H1 (cell line): ENCODE data around the gene NOL12. TPM values are rescaled to one million over a fixed set of nuclear protein-coding genes. Genes with fewer than 3 reads are reported as not detected.

Experiments
- BACH1 ChIP-seq: IDR thresholded peaks from 2 replicates; pipeline ENCODE4 v1.6.1; 2012; ENCODE audit warnings: low read length, improper control_type of control experiment
- CBX5 ChIP-seq: fragments of 300-800, 300-1000 bp; sonication (generic); IDR thresholded peaks from 2 replicates; pipeline ENCODE4 v1.7.1; 2016; ENCODE audit warnings: antibody characterized with exemption, low read length, low read depth
- CREB1 ChIP-seq: IDR thresholded peaks from 2 replicates; pipeline ENCODE4 v1.6.1; 2012; ENCODE audit warnings: inconsistent platforms
- HDAC2 ChIP-seq, 2 experiments: fragments of 300-600 bp in 1 of 2; sonication (generic) in 1 of 2; IDR thresholded peaks; 2 replicates each; pipeline ENCODE4 v1.6.1; 2011 to 2012; ENCODE audit warnings: low read depth in 2 of 2, low read length in 2 of 2, mild to moderate bottlenecking in 2 of 2, moderate library complexity in 2 of 2, borderline replicate concordance in 1 of 2, inconsistent platforms in 1 of 2
- JUND ChIP-seq: IDR thresholded peaks from 2 replicates; pipeline ENCODE4 v1.6.1; 2011; ENCODE audit warnings: mild to moderate bottlenecking, improper control_type of control experiment, low read length
- NANOG ChIP-seq: IDR thresholded peaks from 2 replicates; pipeline ENCODE4 v1.6.1; 2011; ENCODE audit warnings: low read length, low read depth, mild to moderate bottlenecking, inconsistent platforms; ENCODE audit not compliant: insufficient read depth, poor library complexity, severe bottlenecking
- POLR2A ChIP-seq, 2 experiments: IDR thresholded peaks; 1 replicate in 1 of 2; 2 replicates in 1 of 2; pipeline ENCODE4 v1.6.1; 2011; ENCODE audit warnings: low read depth in 2 of 2, low read length in 2 of 2, mild to moderate bottlenecking in 2 of 2; ENCODE audit errors: control extremely low read depth in 1 of 2
- POLR2AphosphoS5 ChIP-seq: IDR thresholded peaks from 2 replicates; pipeline ENCODE4 v1.6.1; 2011; ENCODE audit warnings: low read depth, low read length
- RAD21 ChIP-seq, 2 experiments: IDR thresholded peaks in 1 of 2; conservative IDR thresholded peaks in 1 of 2; 2 replicates each; pipeline ENCODE4 v1.6.1; 2011; ENCODE audit warnings: low read depth in 2 of 2, low read length in 2 of 2, improper control_type of control experiment in 1 of 2, inconsistent platforms in 1 of 2, mild to moderate bottlenecking in 1 of 2, moderate library complexity in 1 of 2
- SIN3A ChIP-seq, 2 experiments: IDR thresholded peaks in 1 of 2; conservative IDR thresholded peaks in 1 of 2; 2 replicates each; pipeline ENCODE4 v1.6.1; 2011 to 2012; ENCODE audit warnings: low read length in 2 of 2, improper control_type of control experiment in 1 of 2, low read depth in 1 of 2, mild to moderate bottlenecking in 1 of 2
- SP1 ChIP-seq: IDR thresholded peaks from 2 replicates; pipeline ENCODE4 v1.6.1; 2011; ENCODE audit warnings: low read depth, low read length
- SUZ12 ChIP-seq: fragments of 200-600 bp; sonication (generic); IDR thresholded peaks from 2 replicates; pipeline ENCODE4 v1.6.1; 2012; ENCODE audit warnings: mild to moderate bottlenecking, inconsistent platforms, low read length, moderate library complexity, mixed read lengths
- TAF1 ChIP-seq: IDR thresholded peaks from 2 replicates; pipeline ENCODE4 v1.6.1; 2011; ENCODE audit warnings: mild to moderate bottlenecking, low read depth, low read length
- TAF7 ChIP-seq: optimal IDR thresholded peaks from 2 replicates; pipeline ENCODE3; 2011; ENCODE audit warnings: low read depth, mild to moderate bottlenecking, inconsistent platforms, low read length, moderate library complexity, borderline replicate concordance
- TBP ChIP-seq: IDR thresholded peaks from 2 replicates; pipeline ENCODE4 v1.6.1; 2011; ENCODE audit warnings: low read depth, low read length, improper control_type of control experiment
- TEAD4 ChIP-seq: IDR thresholded peaks from 2 replicates; pipeline ENCODE4 v1.6.1; 2012; ENCODE audit warnings: low read depth, low read length, inconsistent platforms, mixed read lengths
- YY1 ChIP-seq: IDR thresholded peaks from 2 replicates; pipeline ENCODE4 v1.6.1; 2011; ENCODE audit warnings: low read depth, mild to moderate bottlenecking, low read length
- polyA plus RNA-seq, 7 experiments: library from polyadenylated mRNA; depleted of rRNA in 3 of 7; stranded (reverse) in 5 of 7; unstranded in 2 of 7; fragments of >200 nt in 5 of 7; fragments of 200-250 nt in 2 of 7; gene quantifications; 1 replicate in 5 of 7; 2 replicates in 1 of 7; 4 replicates in 1 of 7; pipeline versions ENCODE4 v1.2.1 to v1.2.3, GENCODE V29; 2011 to 2013; ENCODE audit warnings: missing spikeins in 2 of 7, mixed read lengths in 2 of 7
- total RNA-seq: library from RNA; stranded (reverse); fragmentation: NEBNext Ultra II Directional; extraction: Animal tissue kit (Norgen Biotek cat#: 25700); gene quantifications from 2 replicates; pipeline ENCODE4 v1.2.1, GENCODE V29; 2021
- TF ChIP-seq, protein P1 (sequence below): IDR thresholded peaks from 2 replicates; pipeline ENCODE4 v1.6.1; 2012; ENCODE audit warnings: inconsistent platforms
- TF ChIP-seq, protein P2 (sequence below), 3 experiments: IDR thresholded peaks; 1 replicate in 2 of 3; 2 replicates in 1 of 3; pipeline versions ENCODE4 v1.5.1 to v1.6.1; 2011; ENCODE audit warnings: low read length in 3 of 3, mild to moderate bottlenecking in 3 of 3, inconsistent platforms in 2 of 3, low read depth in 1 of 3, moderate library complexity in 1 of 3; ENCODE audit not compliant: insufficient read depth in 1 of 3; ENCODE audit errors: control extremely low read depth in 1 of 3

The NOL12 gene
- total and polyA plus RNA-seq, 2 of the 8 experiments (the other 6 are each of a cell fraction or from before 2014, with no cell fraction given) = 25.3 to 28.3 TPM

- TF ChIP-seq BACH1 (peak; percentile 47), HDAC2 (IDR thresholded peaks at IDR 0.05; ENCODE audit: borderline replicate concordance in 1 of 2, low read depth in 2 of 2, low read length in 2 of 2) (peak; percentile 23 to 46; a peak in 1 of 4 replicates), SP1 (peak; percentile 68; the same call in 1 of the 2 replicates), TEAD4 (no peak), CBX5 (no peak), CREB1 (no peak), YY1 (no peak), JUND (no peak), SUZ12 (no peak), TAF1 (peak; percentile 60; the same call in 1 of the 2 replicates), POLR2AphosphoS5 (0 out of 2 replicates have a peak, but pooled peaks have one; percentile 23), TAF7 (peak; percentile 23), NANOG (no peak), SIN3A (conservative IDR thresholded peaks at IDR 0.05 in 1 of 2, IDR thresholded peaks at IDR 0.05 in 1 of 2; ENCODE audit: low read depth in 1 of 2, low read length in 2 of 2) (0 out of 4 replicates have a peak, but pooled peaks of 1 of the 2 experiments have one; percentile 46), POLR2A (IDR thresholded peaks at IDR 0.05; ENCODE audit: control extremely low read depth in 1 of 2, low read depth in 2 of 2, low read length in 2 of 2) (peak in 1 of 2 experiments; percentile 58; a peak in 1 of 3 replicates), TBP (peak; percentile 62), RAD21 (IDR thresholded peaks at IDR 0.05 in 1 of 2, conservative IDR thresholded peaks at IDR 0.05 in 1 of 2; ENCODE audit: low read depth in 2 of 2, low read length in 2 of 2) (peak in 1 of 2 experiments; percentile 47; a peak in 1 of 4 replicates)
- TF ChIP-seq, protein P1, sequence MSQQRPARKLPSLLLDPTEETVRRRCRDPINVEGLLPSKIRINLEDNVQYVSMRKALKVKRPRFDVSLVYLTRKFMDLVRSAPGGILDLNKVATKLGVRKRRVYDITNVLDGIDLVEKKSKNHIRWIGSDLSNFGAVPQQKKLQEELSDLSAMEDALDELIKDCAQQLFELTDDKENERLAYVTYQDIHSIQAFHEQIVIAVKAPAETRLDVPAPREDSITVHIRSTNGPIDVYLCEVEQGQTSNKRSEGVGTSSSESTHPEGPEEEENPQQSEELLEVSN = no peak
- TF ChIP-seq, protein P2, sequence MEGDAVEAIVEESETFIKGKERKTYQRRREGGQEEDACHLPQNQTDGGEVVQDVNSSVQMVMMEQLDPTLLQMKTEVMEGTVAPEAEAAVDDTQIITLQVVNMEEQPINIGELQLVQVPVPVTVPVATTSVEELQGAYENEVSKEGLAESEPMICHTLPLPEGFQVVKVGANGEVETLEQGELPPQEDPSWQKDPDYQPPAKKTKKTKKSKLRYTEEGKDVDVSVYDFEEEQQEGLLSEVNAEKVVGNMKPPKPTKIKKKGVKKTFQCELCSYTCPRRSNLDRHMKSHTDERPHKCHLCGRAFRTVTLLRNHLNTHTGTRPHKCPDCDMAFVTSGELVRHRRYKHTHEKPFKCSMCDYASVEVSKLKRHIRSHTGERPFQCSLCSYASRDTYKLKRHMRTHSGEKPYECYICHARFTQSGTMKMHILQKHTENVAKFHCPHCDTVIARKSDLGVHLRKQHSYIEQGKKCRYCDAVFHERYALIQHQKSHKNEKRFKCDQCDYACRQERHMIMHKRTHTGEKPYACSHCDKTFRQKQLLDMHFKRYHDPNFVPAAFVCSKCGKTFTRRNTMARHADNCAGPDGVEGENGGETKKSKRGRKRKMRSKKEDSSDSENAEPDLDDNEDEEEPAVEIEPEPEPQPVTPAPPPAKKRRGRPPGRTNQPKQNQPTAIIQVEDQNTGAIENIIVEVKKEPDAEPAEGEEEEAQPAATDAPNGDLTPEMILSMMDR (IDR thresholded peaks at IDR 0.05; ENCODE audit: control extremely low read depth in 1 of 3, insufficient read depth in 1 of 3, low read depth in 1 of 3, low read length in 3 of 3) = peak; percentile 42 to 51 (median 49); a peak in 3 of 4 replicates
Measured at GRCh38 chr22:37696657-37697537, 10.8 kb downstream of the NOL12 start, which contains the start of gene TRIOBP (continued).
